GM21825 (cell line): Measurements from ENCODE around the gene FREY1.
"Not testable (repeated sequence)": the region's sequence is repeated elsewhere in the genome, so short reads cannot be mapped to it uniquely, and the experiment has no call there.

ENCODE experiments used
- ATAC-seq: cut with Tn5 transposase; IDR thresholded peaks from one replicate; pipeline ENCODE4 v1.9.1; 2021; ENCODE audit warnings: mild to moderate bottlenecking, moderate library complexity; ENCODE audit not compliant: unreplicated experiment

The FREY1 gene

GRCh38 chr11:45917286-45917622, 10.2 kb upstream of the FREY1 start:
- ATAC-seq = no peak

GRCh38 chr11:45915446-45915845, 8.4 kb upstream of the FREY1 start:
- ATAC-seq = no peak

DNA sequence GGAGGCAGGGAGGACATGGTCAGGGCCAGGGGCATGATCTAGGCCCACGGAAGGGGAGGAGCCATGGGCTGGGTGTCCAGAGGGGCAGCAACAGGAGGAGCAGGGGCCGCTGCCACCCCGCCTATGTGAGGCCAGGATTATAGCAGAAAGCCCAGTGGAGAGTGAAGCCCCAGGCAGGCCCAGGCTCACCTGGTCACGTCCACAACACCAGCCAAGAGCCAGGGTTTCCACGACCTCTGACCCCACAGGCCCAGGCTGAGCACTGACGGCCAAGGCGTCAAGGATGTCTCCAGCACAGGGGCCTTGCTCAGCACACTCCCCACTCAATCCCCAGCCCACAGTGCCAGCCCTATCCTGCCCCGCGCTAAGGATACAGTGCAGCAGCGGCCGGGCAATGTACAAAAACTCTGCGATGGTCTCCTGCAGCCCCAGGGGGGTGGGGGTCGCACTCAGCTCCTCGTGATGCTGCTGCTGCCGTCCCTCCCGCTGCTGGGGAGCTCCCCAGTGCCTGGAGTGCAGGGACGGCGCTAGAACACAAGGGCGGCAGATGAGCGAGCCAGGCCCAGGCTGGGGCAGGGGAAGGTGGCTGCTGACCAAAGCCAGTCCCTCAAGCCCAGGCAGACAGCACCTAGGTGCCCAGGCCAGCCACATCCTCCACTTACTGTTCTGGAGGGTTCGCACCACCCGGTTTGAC, 7.0 kb upstream of the FREY1 start:
- ATAC-seq = no peak

GRCh38 chr11:45913514-45913913, 6.4 kb upstream of the FREY1 start:
- ATAC-seq = no peak

GRCh38 chr11:45910623-45911022, 3.6 kb upstream of the FREY1 start:
- ATAC-seq = no peak

DNA sequence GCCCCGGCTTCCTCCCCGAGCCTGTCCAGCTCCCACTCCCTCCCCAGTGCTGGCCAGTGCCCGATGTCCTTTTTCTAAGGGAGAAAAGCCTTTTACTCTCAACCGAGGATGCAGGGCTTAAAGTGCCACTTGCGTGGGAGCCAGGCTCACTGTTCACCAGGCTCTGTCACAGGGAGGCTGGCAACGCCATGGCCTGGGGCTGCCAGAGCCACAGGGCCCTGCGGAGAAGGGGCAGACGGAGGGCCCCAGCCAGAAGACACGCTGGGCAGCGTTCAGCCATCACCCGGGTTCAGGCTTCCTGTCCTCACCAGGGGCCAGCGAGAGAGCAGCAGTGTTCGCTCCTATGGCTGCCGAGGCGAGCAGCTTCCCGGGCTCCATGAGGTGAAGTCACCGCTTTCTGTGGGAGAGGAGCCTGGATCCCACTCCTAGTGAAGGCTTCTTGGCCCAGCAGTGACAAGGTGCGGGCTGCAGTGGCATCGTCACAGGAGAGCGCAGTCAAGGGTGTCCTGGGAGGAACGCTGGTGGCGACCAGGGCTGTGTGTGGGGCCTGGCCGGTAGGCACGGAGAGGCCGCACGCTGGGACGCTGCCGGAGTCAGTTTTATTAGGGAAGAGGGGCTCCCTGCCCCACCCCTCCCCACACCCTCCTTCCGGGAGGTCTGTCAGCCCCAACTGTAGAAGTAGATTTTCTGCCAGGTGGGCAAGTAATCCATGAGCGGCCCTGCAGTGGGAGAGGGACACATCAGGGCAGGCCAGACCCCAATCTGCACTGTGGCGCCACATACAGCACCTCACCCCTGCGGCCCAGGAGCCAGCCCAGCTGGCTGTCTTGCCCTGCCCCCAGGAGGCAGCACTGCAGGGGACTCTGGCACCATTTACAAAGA, 2.8 kb upstream of the FREY1 start:
- no peak for ATAC-seq

DNA sequence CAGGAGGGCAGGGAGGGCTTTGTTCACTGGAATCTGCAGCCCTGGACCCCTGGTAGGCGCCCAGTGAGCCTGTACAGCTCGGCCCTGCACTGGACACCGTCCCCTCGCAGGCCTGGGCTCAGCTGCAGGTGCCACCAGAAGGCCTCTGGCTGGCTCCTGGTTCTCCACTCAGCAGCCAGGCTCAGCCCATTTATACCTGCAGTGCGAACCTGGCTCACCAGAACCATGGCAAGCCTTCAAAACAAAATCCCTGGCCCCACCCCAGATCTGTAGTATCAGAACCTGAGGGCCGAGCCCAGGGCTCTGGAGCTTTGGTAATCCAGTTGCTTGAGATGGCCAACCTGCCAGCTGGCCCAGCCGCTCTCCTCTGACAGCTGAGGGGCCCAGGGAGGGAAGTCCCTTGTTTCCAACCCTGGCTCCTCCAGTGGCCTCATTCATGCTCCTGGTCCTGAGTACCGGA, 870 bp upstream of the FREY1 start:
- ATAC-seq = no peak

GRCh38 chr11:45906096-45906682, 882 bp downstream of the FREY1 start:
- no peak for ATAC-seq

- ATAC-seq = not testable (repeated sequence)
Observed at GRCh38 chr11:45905576-45905975, 1.5 kb downstream of the FREY1 start.

DNA sequence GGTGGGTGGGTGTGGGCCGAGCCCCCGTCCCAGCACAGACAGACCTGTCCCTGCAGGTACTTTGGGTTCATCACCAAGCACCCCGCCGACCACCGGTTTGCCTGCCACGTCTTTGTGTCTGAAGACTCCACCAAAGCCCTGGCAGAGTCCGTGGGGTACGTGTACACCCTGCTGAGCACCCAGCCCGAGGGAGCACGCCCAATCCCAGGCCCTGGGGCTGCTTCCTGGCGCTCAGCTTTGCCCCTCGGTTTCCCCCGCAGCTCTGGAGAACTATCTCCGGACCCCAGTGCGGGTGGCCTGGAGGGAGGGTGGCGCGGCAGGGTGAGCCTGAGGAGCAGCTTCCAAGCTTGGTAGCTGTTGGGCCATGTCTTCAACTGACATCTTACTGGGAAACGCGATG, 2.0 kb downstream of the FREY1 start:
- ATAC-seq = no peak

DNA sequence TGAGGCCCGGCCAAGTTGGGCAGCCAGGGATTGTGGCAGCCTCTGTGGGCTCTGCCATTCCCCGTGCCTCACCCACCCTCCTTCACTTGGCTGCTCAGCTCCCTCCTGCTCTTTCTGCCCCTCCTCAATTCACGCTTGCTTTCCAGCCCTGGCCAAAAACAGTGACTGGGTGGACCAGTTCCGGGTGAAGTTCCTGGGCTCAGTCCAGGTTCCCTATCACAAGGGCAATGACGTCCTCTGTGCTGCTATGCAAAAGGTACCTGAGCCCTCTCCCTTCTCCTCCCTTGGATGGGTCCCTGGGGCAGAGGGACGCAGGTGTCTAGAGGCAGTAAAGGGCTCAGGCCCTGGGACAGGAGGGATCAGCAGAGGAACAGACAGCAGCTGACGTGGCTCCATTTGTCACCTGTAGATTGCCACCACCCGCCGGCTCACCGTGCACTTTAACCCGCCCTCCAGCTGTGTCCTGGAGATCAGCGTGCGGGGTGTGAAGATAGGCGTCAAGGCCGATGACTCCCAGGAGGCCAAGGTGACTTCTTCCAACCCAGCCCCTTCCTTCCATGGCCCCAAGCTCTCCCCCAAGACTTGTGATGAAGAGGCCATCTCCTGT, 2.7 kb downstream of the FREY1 start:
- no peak for ATAC-seq

GRCh38 chr11:45902452-45903380, 4.4 kb downstream of the FREY1 start:
- no peak for ATAC-seq

DNA sequence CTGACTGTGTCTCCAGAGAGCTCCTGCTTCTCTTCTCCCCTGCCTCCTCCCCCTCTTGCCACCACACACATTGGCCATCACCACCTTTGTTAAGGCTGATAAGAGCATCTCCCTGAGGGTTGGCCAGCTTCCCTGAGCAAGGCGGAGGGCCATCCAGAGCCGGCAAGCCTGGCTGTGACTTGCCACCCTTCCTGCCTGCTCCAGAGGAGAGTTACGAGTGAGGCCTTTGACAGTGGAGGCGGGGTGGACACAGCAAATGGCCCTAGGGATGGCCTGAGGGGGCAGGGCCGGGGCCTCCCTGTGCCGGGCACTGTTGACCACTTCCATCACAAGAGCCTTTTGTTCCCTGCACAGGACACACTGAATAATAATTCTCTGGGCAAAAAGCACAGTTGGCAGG, 5.4 kb downstream of the FREY1 start:
- ATAC-seq = no peak

DNA sequence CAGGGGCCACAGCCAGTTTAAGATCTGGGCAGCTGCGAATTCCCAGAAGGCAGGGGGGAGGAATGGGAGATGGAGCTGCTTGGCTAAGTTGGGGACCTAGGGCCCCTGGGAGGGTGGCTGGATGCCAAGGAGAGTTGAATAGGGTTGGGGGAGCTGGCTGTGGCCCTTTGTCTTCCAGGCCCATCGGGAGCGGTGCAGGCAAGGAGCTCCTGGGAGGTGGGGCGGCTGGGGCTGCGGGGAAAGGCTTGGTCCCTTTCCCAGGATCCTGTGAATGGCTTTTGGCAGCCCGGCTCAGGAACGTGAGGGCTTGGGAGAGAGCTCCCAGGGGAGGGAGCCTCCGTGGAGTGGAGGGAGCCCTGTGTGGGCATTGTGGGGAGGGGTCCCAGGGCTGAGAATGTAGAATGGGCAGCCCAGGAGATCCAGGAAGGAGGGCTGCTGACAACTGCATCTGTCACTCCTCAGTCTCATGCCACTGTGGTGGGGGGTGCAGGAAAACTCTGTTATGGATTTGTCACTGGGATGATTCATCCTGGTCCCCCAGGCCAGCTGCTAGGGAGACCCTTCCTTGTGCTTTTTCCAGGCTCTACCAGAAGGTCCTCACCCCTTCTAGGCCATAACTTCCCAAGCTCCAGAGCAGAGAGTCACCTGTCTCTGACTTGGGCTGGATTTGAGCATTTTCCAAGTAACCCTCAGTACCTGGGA, 6.0 kb downstream of the FREY1 start:
- no peak for ATAC-seq

GRCh38 chr11:45900175-45900800, 6.8 kb downstream of the FREY1 start:
- ATAC-seq = not testable (repeated sequence)

DNA sequence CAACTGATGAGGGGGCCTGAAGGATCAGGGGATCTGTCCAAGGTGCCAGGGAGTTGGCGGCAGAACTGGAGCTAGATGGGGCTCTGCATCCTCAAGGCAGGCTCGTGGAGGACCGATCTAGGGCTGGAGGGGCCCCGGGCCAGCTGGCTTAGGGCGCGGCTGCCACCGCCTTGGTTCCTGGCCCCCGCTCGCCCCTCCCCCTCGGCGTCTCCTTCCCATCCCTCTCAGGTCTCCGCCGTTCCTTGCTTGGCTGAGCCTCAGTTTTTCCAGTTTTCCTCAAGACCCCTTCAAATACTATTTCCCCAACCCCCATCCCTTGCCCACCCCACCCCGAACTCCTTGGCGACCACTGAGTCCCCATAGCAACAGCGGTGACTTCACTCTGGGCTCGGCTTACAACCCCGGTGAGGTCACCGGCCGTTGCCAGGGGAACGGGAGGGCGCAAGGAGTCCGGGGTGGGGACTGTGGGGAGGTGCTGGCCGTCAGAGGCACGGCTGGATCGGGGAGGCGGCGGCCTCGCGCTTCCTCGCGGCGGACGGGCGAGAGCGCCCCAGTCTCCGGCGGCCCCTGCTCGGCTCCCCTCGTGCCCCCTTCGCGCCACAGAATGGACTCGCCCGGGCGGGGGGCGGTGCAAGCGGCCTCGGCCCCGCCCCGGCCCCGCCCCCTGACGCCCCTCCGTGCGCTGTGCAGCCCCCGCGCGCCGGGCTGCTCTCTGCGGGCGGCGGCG, 7.5 kb downstream of the FREY1 start:
- ATAC-seq = no peak

GRCh38 chr11:45899086-45899447, 8.0 kb downstream of the FREY1 start:
- no peak for ATAC-seq

- no peak for ATAC-seq
Observed at GRCh38 chr11:45897556-45897955, 9.5 kb downstream of the FREY1 start.
